Suprapubic skin (tissue), 4 donors: Measurements from ENCODE around the gene ATP11B. TPM values are rescaled to one million over a fixed set of nuclear protein-coding genes. Genes with fewer than 3 reads are reported as not detected.
"Not testable (repeated sequence)": the region's sequence is repeated elsewhere in the genome, so short reads cannot be mapped to it uniquely, and the experiment has no call there.

ENCODE experiments used
- DNase-seq, 2 donors: peaks; one replicate each; pipeline ENCODE4 v3.0.0-alpha.2; 2019; ENCODE audit warnings: low spot score in 2 of 2
- H3K27ac ChIP-seq: fragments of 200-600 bp; sonication (generic); one replicate; pipeline ENCODE4 v1.5.1; 2019
- H3K27me3 ChIP-seq: fragments of 200-600 bp; sonication (generic); one replicate; pipeline ENCODE4 v1.5.1; 2019
- H3K36me3 ChIP-seq: fragments of 200-600 bp; sonication (generic); one replicate; pipeline ENCODE4 v1.5.1; 2019
- H3K4me1 ChIP-seq: fragments of 200-600 bp; sonication (generic); one replicate; pipeline ENCODE4 v1.5.1; 2019
- H3K4me3 ChIP-seq: fragments of 200-600 bp; sonication (generic); one replicate; pipeline ENCODE4 v1.5.1; 2019; ENCODE audit warnings: mild to moderate bottlenecking
- H3K9me3 ChIP-seq: fragments of 200-600 bp; sonication (generic); one replicate; pipeline ENCODE4 v1.5.1; 2019
- CTCF ChIP-seq, 2 donors: fragments of 200-600 bp in 1 of 2; fragments of 450-650 bp in 1 of 2; sonication (generic) in 1 of 2; IDR thresholded peaks; one replicate each; pipeline ENCODE4 v1.5.1; 2016 to 2019; ENCODE audit warnings: antibody characterized with exemption in 2 of 2, mild to moderate bottlenecking in 1 of 2, moderate library complexity in 1 of 2
- EP300 ChIP-seq: sonication (generic); formaldehyde crosslinking; IDR thresholded peaks from one replicate; pipeline ENCODE4 v1.6.1; 2017; ENCODE audit warnings: antibody characterized with exemption
- POLR2A ChIP-seq, 2 donors: fragments of 450-650 bp; IDR thresholded peaks; one replicate each; pipeline ENCODE4 v1.6.1; 2017; ENCODE audit warnings: antibody characterized with exemption in 2 of 2, mild to moderate bottlenecking in 2 of 2, moderate library complexity in 2 of 2
- POLR2AphosphoS5 ChIP-seq, 3 donors: sonication (generic); formaldehyde crosslinking; IDR thresholded peaks; one replicate each; pipeline ENCODE4 v1.6.1; 2017; ENCODE audit warnings: antibody characterized with exemption in 3 of 3
- WGBS: methylation state at CpG from one replicate; pipeline ENCODE4 v1.1.5; 2018; 5-methylcytosine and 5-hydroxymethylcytosine counted together
- total RNA-seq, 4 donors: library from RNA; depleted of rRNA; stranded (reverse); fragments of >200 nt; gene quantifications; one replicate each; pipeline ENCODE4 v1.1.0, GENCODE V29; 2016

Gene ATP11B
- total RNA-seq, 4 donors from 2014 or later = 87.7 to 160 (median 122) TPM

DNA sequence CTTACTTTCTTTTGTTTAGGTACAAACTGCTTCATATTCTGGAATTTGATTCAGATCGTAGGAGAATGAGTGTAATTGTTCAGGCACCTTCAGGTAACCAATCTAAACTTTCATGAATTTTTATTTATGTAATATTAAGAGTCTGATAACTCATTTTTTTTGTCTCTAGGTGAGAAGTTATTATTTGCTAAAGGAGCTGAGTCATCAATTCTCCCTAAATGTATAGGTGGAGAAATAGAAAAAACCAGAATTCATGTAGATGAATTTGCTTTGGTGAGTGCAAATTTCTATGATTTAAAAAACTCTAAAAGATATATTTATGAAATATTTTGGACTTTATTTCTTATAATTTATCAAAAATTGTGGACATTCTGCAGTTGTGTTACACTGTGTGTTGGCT, 75.8 kb downstream of the ATP11B start:
- DNase-seq = no peak
- 98% methylated on average over 1 of the region's 1 CpG for WGBS
- Histone ChIP-seq H3K36me3 (peaks cover 71% of the 10 kb centered on the region), H3K27ac (no peak overlapping the region), H3K27me3 (no peaks in the 10 kb centered on the region), H3K4me1 (no peaks in the 10 kb centered on the region), H3K4me3 (no peak overlapping the region), H3K9me3 (no peaks in the 10 kb centered on the region)
- TF ChIP-seq EP300 = no peak
- TF ChIP-seq POLR2A (IDR thresholded peaks at IDR 0.05) = no peak
- TF ChIP-seq CTCF (IDR thresholded peaks at IDR 0.05) = no peak
- no peak for TF ChIP-seq POLR2AphosphoS5 (IDR thresholded peaks at IDR 0.05)

- WGBS = 96% methylated on average over 3 of the region's 3 CpGs
- not testable (repeated sequence) for H3K27me3 ChIP-seq, H3K4me3 ChIP-seq, H3K27ac ChIP-seq, DNase-seq, H3K4me1 ChIP-seq, H3K9me3 ChIP-seq
- H3K36me3 ChIP-seq = peaks cover 85% of the 10 kb centered on the region
Measured at GRCh38 chr3:182870917-182871316, 77.6 kb downstream of the ATP11B start.

- no peaks in the 10 kb centered on the region for H3K4me1 ChIP-seq
- TF ChIP-seq CTCF (IDR thresholded peaks at IDR 0.05) (no peak), POLR2A (IDR thresholded peaks at IDR 0.05) (no peak), EP300 (no peak), POLR2AphosphoS5 (IDR thresholded peaks at IDR 0.05) (no peak)
- H3K4me3 ChIP-seq = no peak overlapping the region
- H3K36me3 ChIP-seq = peaks cover 58% of the 10 kb centered on the region
- no peak overlapping the region for H3K27ac ChIP-seq
- no peaks in the 10 kb centered on the region for H3K27me3 ChIP-seq
- no peak for DNase-seq
- H3K9me3 ChIP-seq = no peaks in the 10 kb centered on the region
- WGBS = 94% methylated on average over 1 of the region's 1 CpG
Measured at GRCh38 chr3:182879031-182879611, 85.8 kb downstream of the ATP11B start.

DNA sequence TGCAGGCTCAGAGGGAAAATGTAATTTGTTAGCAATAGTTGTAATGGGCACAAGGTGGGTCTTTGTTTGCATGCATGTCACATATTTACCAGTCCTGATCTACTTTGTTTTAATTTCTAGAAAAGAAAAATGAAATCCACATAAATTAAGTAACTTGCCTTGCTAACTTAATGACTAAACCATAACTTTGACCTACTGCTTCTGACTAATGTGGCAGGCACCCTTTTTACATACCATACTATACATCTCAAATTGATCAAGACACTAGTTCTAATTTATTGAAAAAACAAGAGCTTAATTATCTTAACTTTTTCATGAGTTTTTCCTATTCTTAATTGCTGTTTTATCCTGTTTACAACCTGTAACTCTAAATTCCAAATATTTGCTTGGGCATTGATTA, 93.2 kb downstream of the ATP11B start:
- no peak overlapping the region for H3K4me3 ChIP-seq
- peaks cover 42% of the 10 kb centered on the region for H3K36me3 ChIP-seq
- no peaks in the 10 kb centered on the region for H3K27me3 ChIP-seq

GRCh38 chr3:182889948-182890629, 96.8 kb downstream of the ATP11B start:
- DNase-seq = no peak
- no peaks in the 10 kb centered on the region for H3K4me1 ChIP-seq
- no peak overlapping the region for H3K27ac ChIP-seq
- TF ChIP-seq POLR2AphosphoS5 (IDR thresholded peaks at IDR 0.05) (no peak), EP300 (no peak), POLR2A (IDR thresholded peaks at IDR 0.05) (no peak)
- H3K36me3 ChIP-seq = peaks cover 38% of the 10 kb centered on the region
- no peaks in the 10 kb centered on the region for H3K9me3 ChIP-seq
- 95% methylated on average over 3 of the region's 3 CpGs for WGBS
- no peak overlapping the region for H3K4me3 ChIP-seq
- no peaks in the 10 kb centered on the region for H3K27me3 ChIP-seq

More for the DNA sequence above, 93.2 kb downstream of the ATP11B start:
- DNase-seq = no peak
- TF ChIP-seq CTCF (IDR thresholded peaks at IDR 0.05) (no peak), POLR2AphosphoS5 (IDR thresholded peaks at IDR 0.05) (no peak), POLR2A (IDR thresholded peaks at IDR 0.05) (no peak), EP300 (no peak)
- H3K27ac ChIP-seq = no peak overlapping the region
- H3K9me3 ChIP-seq = no peaks in the 10 kb centered on the region
- H3K4me1 ChIP-seq = no peaks in the 10 kb centered on the region

- TF ChIP-seq POLR2AphosphoS5 (IDR thresholded peaks at IDR 0.05) (no peak), CTCF (IDR thresholded peaks at IDR 0.05) (no peak), EP300 (no peak), POLR2A (IDR thresholded peaks at IDR 0.05) (no peak)
- no peak for DNase-seq
- no peaks in the 10 kb centered on the region for H3K4me1 ChIP-seq
- no peak overlapping the region for H3K27ac ChIP-seq
- no peaks in the 10 kb centered on the region for H3K9me3 ChIP-seq
- no peak overlapping the region for H3K4me3 ChIP-seq
- H3K27me3 ChIP-seq = no peaks in the 10 kb centered on the region
- H3K36me3 ChIP-seq = peaks cover 42% of the 10 kb centered on the region
- WGBS = 96% methylated on average over 1 of the region's 1 CpG
Measured at GRCh38 chr3:182891364-182891763, 98.1 kb downstream of the ATP11B start.
